Adrenal gland (tissue), 5 donors: ENCODE measurements around the gene TRIM8.

ENCODE experiments used
- POLR2A ChIP-seq, 2 donors: fragments of 450-650 bp; IDR thresholded peaks; one replicate each; pipeline ENCODE4 v1.6.1; 2017; ENCODE audit warnings: antibody characterized with exemption in 2 of 2, mild to moderate bottlenecking in 2 of 2, moderate library complexity in 1 of 2
- TF ChIP-seq, protein P1 (sequence below), 6 experiments: fragments of 450-650 bp in 4 of 6; fragments of 200-600 bp in 2 of 6; sonication (generic) in 1 of 6; IDR thresholded peaks; 1 replicate in 5 of 6; 2 replicates in 1 of 6; pipeline versions ENCODE4 v1.5.1 to v1.8.0; 2016 to 2021; ENCODE audit warnings: antibody characterized with exemption in 6 of 6, mild to moderate bottlenecking in 2 of 6, moderate library complexity in 1 of 6
- donor health status: DM: no; HTN: no; CAD: no.

DNA sequence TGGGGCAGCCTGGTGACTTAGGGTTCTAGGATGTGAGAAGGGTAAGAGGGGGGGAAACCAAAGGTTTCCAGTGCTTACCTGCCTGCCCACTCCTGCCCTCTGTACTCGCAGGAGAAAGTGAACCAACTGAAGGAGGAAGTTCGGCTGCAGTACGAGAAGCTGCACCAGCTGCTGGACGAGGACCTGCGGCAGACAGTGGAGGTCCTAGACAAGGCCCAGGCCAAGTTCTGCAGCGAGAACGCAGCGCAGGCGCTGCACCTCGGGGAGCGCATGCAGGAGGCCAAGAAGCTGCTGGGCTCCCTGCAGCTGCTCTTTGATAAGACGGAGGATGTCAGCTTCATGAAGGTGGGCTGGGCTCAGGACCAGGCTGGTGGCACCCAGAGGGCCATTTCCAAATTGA is 10.7 kb downstream of the TRIM8 start:
- TF ChIP-seq, protein P1, sequence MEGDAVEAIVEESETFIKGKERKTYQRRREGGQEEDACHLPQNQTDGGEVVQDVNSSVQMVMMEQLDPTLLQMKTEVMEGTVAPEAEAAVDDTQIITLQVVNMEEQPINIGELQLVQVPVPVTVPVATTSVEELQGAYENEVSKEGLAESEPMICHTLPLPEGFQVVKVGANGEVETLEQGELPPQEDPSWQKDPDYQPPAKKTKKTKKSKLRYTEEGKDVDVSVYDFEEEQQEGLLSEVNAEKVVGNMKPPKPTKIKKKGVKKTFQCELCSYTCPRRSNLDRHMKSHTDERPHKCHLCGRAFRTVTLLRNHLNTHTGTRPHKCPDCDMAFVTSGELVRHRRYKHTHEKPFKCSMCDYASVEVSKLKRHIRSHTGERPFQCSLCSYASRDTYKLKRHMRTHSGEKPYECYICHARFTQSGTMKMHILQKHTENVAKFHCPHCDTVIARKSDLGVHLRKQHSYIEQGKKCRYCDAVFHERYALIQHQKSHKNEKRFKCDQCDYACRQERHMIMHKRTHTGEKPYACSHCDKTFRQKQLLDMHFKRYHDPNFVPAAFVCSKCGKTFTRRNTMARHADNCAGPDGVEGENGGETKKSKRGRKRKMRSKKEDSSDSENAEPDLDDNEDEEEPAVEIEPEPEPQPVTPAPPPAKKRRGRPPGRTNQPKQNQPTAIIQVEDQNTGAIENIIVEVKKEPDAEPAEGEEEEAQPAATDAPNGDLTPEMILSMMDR (IDR thresholded peaks at IDR 0.05) = no peak
- no peak for TF ChIP-seq POLR2A (IDR thresholded peaks at IDR 0.05)
